Measurements from ENCODE around the gene RHEX.

- TF ChIP-seq CTCF (IDR thresholded peaks at IDR 0.05) (no peak), CREB1 (CRISPR knock-in tag; IDR thresholded peaks at IDR 0.05) (no peak), ERG (CRISPR knock-in tag; IDR thresholded peaks at IDR 0.05) (no peak), ATF1 (CRISPR knock-in tag; IDR thresholded peaks at IDR 0.05) (no peak), ETV6 (CRISPR knock-in tag; IDR thresholded peaks at IDR 0.05) (no peak), ZNF281 (CRISPR knock-in tag; IDR thresholded peaks at IDR 0.05) (no peak), JAZF1 (CRISPR knock-in tag; IDR thresholded peaks at IDR 0.05) (no peak), ZNF232 (CRISPR knock-in tag; IDR thresholded peaks at IDR 0.05) (no peak), MYBL2 (CRISPR knock-in tag; IDR thresholded peaks at IDR 0.05) (no peak), NR1H2 (CRISPR knock-in tag; IDR thresholded peaks at IDR 0.05) (no peak), ATF3 (CRISPR knock-in tag; conservative IDR thresholded peaks at IDR 0.05) (no peak)
These were observed 78.1 kb downstream of the RHEX start for GRCh38 chr1:206131037-206131436.

Measured in WTC11 (cell line).